Endothelial cell of umbilical vein (primary cell): ENCODE measurements around the gene RASA2. TPM values are rescaled to one million over a fixed set of nuclear protein-coding genes. Genes with fewer than 3 reads are reported as not detected.

Experiments used
- BruUV-seq: library from RNA; stranded (reverse); fragments of 400-500 nt; replicated peaks from 2 replicates; lab custom pipeline; 2021; lab: Mats Ljungman, UMichigan
- CTCF ChIA-PET: fragments of 300-600, 350-600 bp; sonication (Branson Sonifier 250); formaldehyde crosslinking; loops from one replicate; lab custom pipeline; 2021; ENCODE audit warnings: antibody characterized with exemption, inconsistent platforms; lab: Charles Lee
- POLR2A ChIA-PET: fragments of 300-600, 350-600 bp; sonication (Branson Sonifier 250); formaldehyde crosslinking; loops from one replicate; lab custom pipeline; 2021; ENCODE audit warnings: antibody characterized with exemption, inconsistent platforms; lab: Charles Lee
- DNase-seq: peaks from one replicate; pipeline ENCODE4 v3.0.0-alpha.2; 2011; ENCODE audit warnings: low read depth, low spot score
- FAIRE-seq: peaks from 2 replicates; lab custom pipeline; 2011; peaks lifted over from hg19 to GRCh38; lab: Jason Lieb, UNC
- H2AFZ ChIP-seq: 2 replicates; pipeline ENCODE4 v1.6.0; 2012; ENCODE audit warnings: low read depth, low read length, control low read depth, inconsistent platforms
- H3K27ac ChIP-seq: 2 replicates; pipeline ENCODE4 v1.5.1; 2011; ENCODE audit warnings: low read depth, mild to moderate bottlenecking, control low read depth, low read length, moderate library complexity; ENCODE audit not compliant: insufficient read depth
- H3K27me3 ChIP-seq, 2 experiments: 2 replicates each; pipeline versions ENCODE4 v1.6.0 to v1.6.1; 2011; ENCODE audit warnings: low read length in 2 of 2, mixed read lengths in 1 of 2; ENCODE audit not compliant: control insufficient read depth in 2 of 2, insufficient read depth in 2 of 2
- H3K36me3 ChIP-seq, 2 experiments: 2 replicates in 1 of 2; 3 replicates in 1 of 2; pipeline ENCODE4 v1.5.1; 2011; ENCODE audit warnings: low read length in 2 of 2, mild to moderate bottlenecking in 1 of 2, moderate library complexity in 1 of 2; ENCODE audit not compliant: control insufficient read depth in 2 of 2, insufficient read depth in 2 of 2; ENCODE audit errors: extremely low read depth in 1 of 2
- H3K4me1 ChIP-seq: 3 replicates; pipeline ENCODE4 v1.5.1; 2011; ENCODE audit warnings: mild to moderate bottlenecking, low read length; ENCODE audit not compliant: control insufficient read depth, insufficient read depth; ENCODE audit errors: extremely low read depth
- H3K4me2 ChIP-seq: 2 replicates; pipeline ENCODE4 v1.6.1; 2011; ENCODE audit warnings: low read length, control low read depth, mixed read lengths; ENCODE audit not compliant: insufficient read depth
- H3K4me3 ChIP-seq, 3 experiments: fragments of 200-600 bp in 1 of 3; sonication (generic), shearing (Covaris generic) in 1 of 3; replicated peaks in 1 of 3; 2 replicates each; pipeline ENCODE4 v1.5.1; 2011 to 2016; ENCODE audit warnings: control low read depth in 3 of 3, low read length in 3 of 3, mild to moderate bottlenecking in 2 of 3, inconsistent platforms in 1 of 3, low read depth in 1 of 3, moderate library complexity in 1 of 3; ENCODE audit not compliant: insufficient read depth in 1 of 3
- H3K79me2 ChIP-seq: 2 replicates; pipeline ENCODE4 v1.6.0; 2012; ENCODE audit warnings: low read length, inconsistent platforms; ENCODE audit not compliant: control insufficient read depth, insufficient read depth
- H3K9ac ChIP-seq: replicated peaks from 2 replicates; pipeline ENCODE3; 2011; ENCODE audit warnings: low read length, control low read depth; ENCODE audit not compliant: insufficient read depth; ENCODE audit errors: extremely low read depth
- H3K9me1 ChIP-seq: replicated peaks from 3 replicates; pipeline ENCODE4 v1.6.0; 2011; ENCODE audit warnings: mild to moderate bottlenecking, low read length; ENCODE audit not compliant: control insufficient read depth, insufficient read depth; ENCODE audit errors: extremely low read depth
- H3K9me3 ChIP-seq: replicated peaks from 2 replicates; pipeline ENCODE4 v1.5.1; 2012; ENCODE audit warnings: low read length, inconsistent platforms; ENCODE audit not compliant: control insufficient read depth, insufficient read depth
- H4K20me1 ChIP-seq: replicated peaks from 2 replicates; pipeline ENCODE3; 2011; ENCODE audit warnings: mild to moderate bottlenecking, low read length; ENCODE audit not compliant: control insufficient read depth, insufficient read depth; ENCODE audit errors: extremely low read depth
- EZH2 ChIP-seq: IDR thresholded peaks from 2 replicates; pipeline ENCODE4 v1.6.1; 2012; ENCODE audit warnings: borderline replicate concordance, low read depth, mild to moderate bottlenecking, moderate library complexity, low read length, inconsistent platforms; ENCODE audit not compliant: severe bottlenecking
- MYC ChIP-seq: IDR thresholded peaks from one replicate; pipeline ENCODE4 v1.6.1; 2011; ENCODE audit warnings: mild to moderate bottlenecking, low read depth, low read length
- POLR2AphosphoS5 ChIP-seq: IDR thresholded peaks from 2 replicates; pipeline ENCODE4 v1.6.1; 2012; ENCODE audit warnings: low read depth, mild to moderate bottlenecking, control low read depth, low read length, moderate library complexity; ENCODE audit not compliant: insufficient read depth
- dilution Hi-C: fragments of 300-500 bp; cut with MboI; formaldehyde crosslinking; loops from one replicate; pipeline ENCODE4 v1.15.0; 2019; ENCODE audit warnings: low sequenced_read_pairs; ENCODE audit not compliant: extremely low pct_ligation_motif_present
- intact Hi-C: fragments of 100-400 bp; cut with micrococcal nuclease; formaldehyde crosslinking; loops from one replicate; pipeline ENCODE4 v1.10.0; 2022
- polyA plus RNA-seq, 4 experiments: library from polyadenylated mRNA; depleted of rRNA in 3 of 4; stranded (reverse) in 3 of 4; unstranded in 1 of 4; fragments of >200 nt; gene quantifications; 2 replicates each; pipeline versions ENCODE4 v1.2.1 to v1.2.3, GENCODE V29; 2011 to 2012; ENCODE audit warnings: missing spikeins in 1 of 4
- total RNA-seq: library from RNA; stranded (reverse); gene quantifications from 2 replicates; pipeline ENCODE4 v1.2.3, GENCODE V29; 2021

The RASA2 gene
- total and polyA plus RNA-seq, 2 donors (not counting 3 experiments of a cell fraction or from before 2014, with no cell fraction given): 3.1 to 20.2 TPM

- no peaks in the 10 kb centered on the region for H3K9me3 ChIP-seq
- no peaks in the 10 kb centered on the region for H4K20me1 ChIP-seq
- dilution Hi-C loops (no loop called here), intact Hi-C loops (no loop called here)
- H3K36me3 ChIP-seq: no peaks in the 10 kb centered on the region
- H3K4me3 ChIP-seq: peak overlapping the region; percentile 1 to 35 (median 7)
- ChIA-PET CTCF (interaction anchor here (0.6 to 1.5 kb wide), 4 partner anchors 11 to 368 kb away, joined by 3 to 7 read pairs (median 4); partner anchors contain the start of gene RNF7), POLR2A (no interaction called here)
- peak; percentile 50 for TF ChIP-seq EZH2
- TF ChIP-seq MYC: no peak
- H3K27ac ChIP-seq: no peak overlapping the region
- BruUV-seq: no TSS peak
- H3K9ac ChIP-seq: no peak overlapping the region
- peak; percentile 31 for DNase-seq
- peak overlapping the region; percentile 70 for H2AFZ ChIP-seq
- H3K4me2 ChIP-seq: peak overlapping the region; percentile 44
- no peaks in the 10 kb centered on the region for H3K4me1 ChIP-seq
- no peaks in the 10 kb centered on the region for H3K79me2 ChIP-seq
- peaks cover 40 to 50% of the 10 kb centered on the region in 2 experiments for H3K27me3 ChIP-seq
- FAIRE-seq: peak; percentile 52
- H3K9me1 ChIP-seq: no peaks in the 10 kb centered on the region
Measured at GRCh38 chr3:141659821-141660613, 173.2 kb downstream of the RASA2 start.

GRCh38 chr3:141660614-141660947 lies 173.8 kb downstream of the RASA2 start:
- Histone ChIP-seq H3K9ac (no peak overlapping the region), H3K36me3 (no peaks in the 10 kb centered on the region), H4K20me1 (no peaks in the 10 kb centered on the region), H3K4me1 (no peaks in the 10 kb centered on the region), H3K9me3 (no peaks in the 10 kb centered on the region), H3K79me2 (no peaks in the 10 kb centered on the region), H3K27ac (no peak overlapping the region), H3K27me3 (peaks cover 40 to 50% of the 10 kb centered on the region in 2 experiments), H3K4me3 (peak overlapping the region in 1 of 3 experiments; percentile 35), H3K9me1 (no peaks in the 10 kb centered on the region), H3K4me2 (peak overlapping the region; percentile 44), H2AFZ (no peak overlapping the region)
- dilution Hi-C loops: no loop called here
- DNase-seq (no peak), FAIRE-seq (no peak)
- TF ChIP-seq POLR2AphosphoS5: no peak
- peak; percentile 24 for TF ChIP-seq EZH2
- CTCF ChIA-PET: interaction anchor here (1.5 kb wide), 2 partner anchors 11 to 252 kb away, joined by 3 to 7 read pairs; no protein-coding TSS in a partner anchor
- intact Hi-C loops: no loop called here
- POLR2A ChIA-PET: no interaction called here
- BruUV-seq: no TSS peak
